B cell (primary cell): ENCODE data around the gene CAMTA1. TPM values are rescaled to one million over a fixed set of nuclear protein-coding genes. Genes with fewer than 3 reads are reported as not detected.

Source experiments
- ATAC-seq: fragments of 200-7000 bp; cut with Tn5 transposase; one replicate; pipeline ENCODE4 v1.10.0; 2021; ENCODE audit warnings: low read depth, mild to moderate bottlenecking, moderate number of reproducible peaks, moderate library complexity
- CTCF ChIA-PET: fragments of 350-600 bp; sonication (Branson Sonifier 250); formaldehyde crosslinking; loops from one replicate; lab custom pipeline; 2021; ENCODE audit warnings: antibody characterized with exemption, inconsistent platforms; lab: Charles Lee
- POLR2A ChIA-PET: fragments of 350-600 bp; sonication (Branson Sonifier 250); formaldehyde crosslinking; loops from one replicate; lab custom pipeline; 2021; ENCODE audit warnings: antibody characterized with exemption; lab: Charles Lee
- DNase-seq: peaks from one replicate; pipeline ENCODE4 v3.0.0; 2013
- H2AFZ ChIP-seq: 2 replicates; pipeline ENCODE4 v1.6.1; 2012; ENCODE audit warnings: mild to moderate bottlenecking, low read depth, low read length; ENCODE audit not compliant: insufficient read depth, poor library complexity, severe bottlenecking
- H3K27ac ChIP-seq, 2 donors: 1 replicate in 1 of 2; 2 replicates in 1 of 2; pipeline ENCODE4 v1.5.1; 2012 to 2013; ENCODE audit warnings: low read length in 2 of 2, mild to moderate bottlenecking in 2 of 2, moderate library complexity in 1 of 2
- H3K27me3 ChIP-seq, 4 experiments: fragments of 200-600 bp in 1 of 4; sonication (generic) in 1 of 4; replicated peaks in 1 of 4; 1 replicate in 2 of 4; 2 replicates in 2 of 4; pipeline versions ENCODE4 v1.6.1 to v1.7.0; 2013 to 2016; ENCODE audit warnings: low read length in 3 of 4, mild to moderate bottlenecking in 2 of 4, mixed read lengths in 1 of 4, moderate library complexity in 1 of 4; ENCODE audit not compliant: insufficient read depth in 4 of 4, control insufficient read depth in 3 of 4; ENCODE audit errors: control extremely low read depth in 1 of 4
- H3K36me3 ChIP-seq, 2 experiments: replicated peaks in 1 of 2; 1 replicate in 1 of 2; 2 replicates in 1 of 2; pipeline versions ENCODE4 v1.6.1 to v1.7.1; 2013; ENCODE audit warnings: low read length in 1 of 2; ENCODE audit not compliant: insufficient read depth in 2 of 2, control insufficient read depth in 1 of 2; ENCODE audit errors: control extremely low read depth in 1 of 2, extremely low read depth in 1 of 2
- H3K4me1 ChIP-seq, 2 donors: fragments of 200-600 bp in 1 of 2; sonication (generic) in 1 of 2; 1 replicate in 1 of 2; 2 replicates in 1 of 2; pipeline versions ENCODE4 v1.5.1 to v1.6.1; 2013 to 2017; ENCODE audit warnings: low read length in 2 of 2; ENCODE audit not compliant: control insufficient read depth in 2 of 2, insufficient read depth in 2 of 2
- H3K4me2 ChIP-seq: replicated peaks from 2 replicates; pipeline ENCODE3; 2012; ENCODE audit warnings: mild to moderate bottlenecking, low read depth, low read length; ENCODE audit not compliant: poor library complexity, severe bottlenecking
- H3K4me3 ChIP-seq, 5 experiments: fragments of 200-600 bp in 1 of 5; sonication (generic) in 1 of 5; 1 replicate in 3 of 5; 2 replicates in 2 of 5; pipeline versions ENCODE4 v1.5.1 to v1.7.0; 2011 to 2016; ENCODE audit warnings: low read length in 4 of 5, mild to moderate bottlenecking in 4 of 5, low read depth in 2 of 5, control low read depth in 1 of 5, moderate library complexity in 1 of 5; ENCODE audit not compliant: insufficient read depth in 1 of 5; ENCODE audit errors: control extremely low read depth in 1 of 5, extremely low read depth in 1 of 5
- H3K79me2 ChIP-seq: fragments of 200-600 bp; sonication (generic); one replicate; pipeline ENCODE4 v1.6.0; 2016; ENCODE audit warnings: low read length; ENCODE audit not compliant: control insufficient read depth, insufficient read depth
- H3K9ac ChIP-seq: fragments of 200-600 bp; sonication (generic); 2 replicates; pipeline ENCODE4 v1.6.1; 2017; ENCODE audit warnings: mild to moderate bottlenecking, low read length, moderate library complexity
- H3K9me3 ChIP-seq, 3 donors: one replicate each; pipeline versions ENCODE4 v1.6.1 to v1.7.1; 2013; ENCODE audit warnings: low read length in 2 of 3; ENCODE audit not compliant: control insufficient read depth in 2 of 3, insufficient read depth in 1 of 3; ENCODE audit errors: control extremely low read depth in 1 of 3
- H4K20me1 ChIP-seq: 2 replicates; pipeline ENCODE4 v1.6.0; 2012; ENCODE audit warnings: mild to moderate bottlenecking, low read length; ENCODE audit not compliant: insufficient read depth, control insufficient read depth, poor library complexity, severe bottlenecking
- H3K27ac Mint-ChIP-seq: one replicate; pipeline ENCODE4 v1.8.0; 2021; ENCODE audit warnings: mixed read lengths
- H3K27me3 Mint-ChIP-seq: one replicate; pipeline ENCODE4 v1.8.0; 2021; ENCODE audit warnings: mixed read lengths
- H3K4me1 Mint-ChIP-seq: one replicate; pipeline ENCODE4 v1.8.0; 2021; ENCODE audit warnings: mixed read lengths
- H3K4me3 Mint-ChIP-seq: one replicate; pipeline ENCODE4 v1.8.0; 2021; ENCODE audit warnings: mixed read lengths
- H3K9me3 Mint-ChIP-seq: one replicate; pipeline ENCODE4 v1.8.0; 2022; ENCODE audit warnings: mixed read lengths; ENCODE audit not compliant: insufficient read depth
- CTCF ChIP-seq: fragments of 200-600 bp; IDR thresholded peaks from one replicate; pipeline ENCODE4 v1.8.0; 2022; ENCODE audit warnings: antibody characterized with exemption, mild to moderate bottlenecking
- EZH2 ChIP-seq: IDR thresholded peaks from 2 replicates; pipeline ENCODE4 v1.6.1; 2012; ENCODE audit warnings: borderline replicate concordance, low read depth, mild to moderate bottlenecking, moderate library complexity, low read length; ENCODE audit not compliant: insufficient read depth, poor library complexity, severe bottlenecking
- WGBS: methylation state at CpG from one replicate; pipeline ENCODE4 v1.1.5; 2013; ENCODE audit warnings: missing lambda C conversion rate; ENCODE audit not compliant: insufficient coverage; 5-methylcytosine and 5-hydroxymethylcytosine counted together
- intact Hi-C: fragments of 100-400 bp; cut with micrococcal nuclease; formaldehyde crosslinking; loops from one replicate; pipeline ENCODE4 v1.10.0; 2022
- polyA plus RNA-seq: library from polyadenylated mRNA; depleted of rRNA; stranded (reverse); fragments of >200 nt; gene quantifications from 2 replicates; pipeline ENCODE4 v1.2.3, GENCODE V29; 2012
- total RNA-seq, 2 donors: library from RNA; stranded (reverse); fragments of 120-200 nt in 1 of 2; gene quantifications; 1 replicate in 1 of 2; 2 replicates in 1 of 2; pipeline versions ENCODE4 v1.2.3 to v1.2.4, GENCODE V29; 2013 to 2022

Gene CAMTA1
- total and polyA plus RNA-seq, 2 donors (not counting 1 experiment from before 2014, with no cell fraction given): 42.2 to 45.7 TPM

GRCh38 chr1:7609311-7609994, 824.2 kb downstream of the CAMTA1 start:
- H3K9me3 Mint-ChIP-seq: no peaks in the 10 kb centered on the region
- Histone ChIP-seq H3K79me2 (no peaks in the 10 kb centered on the region), H3K4me3 (no peak overlapping the region), H3K36me3 (no peaks in the 10 kb centered on the region), H3K4me2 (no peak overlapping the region), H3K27ac (no peak overlapping the region), H3K4me1 (no peaks in the 10 kb centered on the region), H3K27me3 (peaks cover 0 to 3% (median 0%) of the 10 kb centered on the region in 4 experiments), H2AFZ (no peak overlapping the region), H4K20me1 (no peaks in the 10 kb centered on the region), H3K9me3 (no peaks in the 10 kb centered on the region), H3K9ac (no peak overlapping the region)
- no peak overlapping the region for H3K27ac Mint-ChIP-seq
- no peak overlapping the region for H3K4me3 Mint-ChIP-seq
- no peak for ATAC-seq
- intact Hi-C loops: no loop called here
- no peak for TF ChIP-seq CTCF
- no peak for TF ChIP-seq EZH2
- H3K27me3 Mint-ChIP-seq: peaks cover 10% of the 10 kb centered on the region
- CTCF ChIA-PET: no interaction called here
- POLR2A ChIA-PET: no interaction called here
- no peaks in the 10 kb centered on the region for H3K4me1 Mint-ChIP-seq
- DNase-seq: no peak
- WGBS: 89% methylated on average over 4 of the region's 7 CpGs

- Mint-ChIP-seq H3K4me3 (no peak overlapping the region), H3K27me3 (peaks cover 10% of the 10 kb centered on the region), H3K27ac (no peak overlapping the region), H3K4me1 (no peaks in the 10 kb centered on the region), H3K9me3 (no peaks in the 10 kb centered on the region)
- H3K79me2 ChIP-seq: no peaks in the 10 kb centered on the region
- H2AFZ ChIP-seq: no peak overlapping the region
- intact Hi-C loops: no loop called here
- no peak overlapping the region for H3K4me3 ChIP-seq
- peaks cover 0 to 3% (median 0%) of the 10 kb centered on the region in 4 experiments for H3K27me3 ChIP-seq
- no peaks in the 10 kb centered on the region for H3K9me3 ChIP-seq
- TF ChIP-seq EZH2: no peak
- no peak for TF ChIP-seq CTCF
- DNase-seq (no peak), ATAC-seq (no peak)
- no peak overlapping the region for H3K4me2 ChIP-seq
- no peak overlapping the region for H3K27ac ChIP-seq
- ChIA-PET CTCF (no interaction called here), POLR2A (no interaction called here)
- no peaks in the 10 kb centered on the region for H4K20me1 ChIP-seq
- H3K36me3 ChIP-seq: no peaks in the 10 kb centered on the region
- no peaks in the 10 kb centered on the region for H3K4me1 ChIP-seq
- 72% methylated on average over 4 of the region's 5 CpGs for WGBS
- H3K9ac ChIP-seq: no peak overlapping the region
Observed at GRCh38 chr1:7610106-7610731, 825.0 kb downstream of the CAMTA1 start.
